Testis (tissue), 2 donors: ENCODE measurements around the gene SLC30A10.

Experiments used
- CTCF ChIP-seq, 3 experiments: fragments of 450-650 bp in 2 of 3; fragments of 200-600 bp in 1 of 3; sonication (generic) in 1 of 3; IDR thresholded peaks; one replicate each; pipeline ENCODE4 v1.5.1; 2016 to 2019; ENCODE audit warnings: antibody characterized with exemption in 3 of 3, mild to moderate bottlenecking in 2 of 3, moderate library complexity in 1 of 3
- POLR2A ChIP-seq: fragments of 450-650 bp; IDR thresholded peaks from one replicate; pipeline ENCODE4 v1.6.1; 2017; ENCODE audit warnings: antibody characterized with exemption, mild to moderate bottlenecking, moderate library complexity

- no peak for TF ChIP-seq CTCF (IDR thresholded peaks at IDR 0.05)
- TF ChIP-seq POLR2A, result no peak
Observed at GRCh38 chr1:219885680-219886079, 42.7 kb downstream of the SLC30A10 start.
